Measurements from ENCODE around the gene NOL11.
"Not testable (repeated sequence)": the region's sequence is repeated elsewhere in the genome, so short reads cannot be mapped to it uniquely, and the experiment has no call there.

NOL11 gene

GRCh38 chr17:67711916-67712315, 5.8 kb upstream of the NOL11 start:
- no peak for DNase-seq

- no peak for DNase-seq
These were observed 5.4 kb upstream of the NOL11 start for GRCh38 chr17:67712375-67712774.

GRCh38 chr17:67713169-67713568, 4.6 kb upstream of the NOL11 start:
- DNase-seq: no peak

GRCh38 chr17:67716405-67716798, 1.3 kb upstream of the NOL11 start:
- no peak for DNase-seq

GRCh38 chr17:67717192-67717623, 528 bp upstream of the NOL11 start:
- peak in 1 of 2 donors; percentile 3 for DNase-seq

GRCh38 chr17:67718325-67718941, 697 bp downstream of the NOL11 start:
- DNase-seq: peak in 1 of 2 donors; percentile 26

GRCh38 chr17:67725373-67725791, 7.6 kb downstream of the NOL11 start:
- DNase-seq: no peak

GRCh38 chr17:67725807-67726206, 8.1 kb downstream of the NOL11 start:
- no peak for DNase-seq

- not testable (repeated sequence) for DNase-seq
These were observed 9.7 kb downstream of the NOL11 start for GRCh38 chr17:67727152-67728039.

- DNase-seq: no peak
These were observed 12.2 kb downstream of the NOL11 start for GRCh38 chr17:67729903-67730302.

- DNase-seq: no peak
These were observed 13.0 kb downstream of the NOL11 start for GRCh38 chr17:67730731-67731130.

GRCh38 chr17:67733449-67733848, 15.7 kb downstream of the NOL11 start:
- no peak for DNase-seq

GRCh38 chr17:67737145-67737544, 19.4 kb downstream of the NOL11 start:
- DNase-seq: no peak

- no peak for DNase-seq
These were observed 24.3 kb downstream of the NOL11 start for GRCh38 chr17:67742025-67742424.

- DNase-seq: no peak
These were observed 29.2 kb downstream of the NOL11 start for GRCh38 chr17:67746704-67747571.

GRCh38 chr17:67747681-67748235, 30.0 kb downstream of the NOL11 start:
- DNase-seq: no peak

GRCh38 chr17:67750067-67750466, 32.3 kb downstream of the NOL11 start:
- no peak for DNase-seq

GRCh38 chr17:67751101-67752074, 33.7 kb downstream of the NOL11 start:
- DNase-seq: no peak

GRCh38 chr17:67752160-67752559, 34.4 kb downstream of the NOL11 start:
- DNase-seq: not testable (repeated sequence)

GRCh38 chr17:67753026-67753425, 35.3 kb downstream of the NOL11 start:
- no peak for DNase-seq

- no peak for DNase-seq
These were observed 36.3 kb downstream of the NOL11 start for GRCh38 chr17:67754001-67754400.

Measured in inflammatory macrophage (primary cell).